HFFc6 (cell line): ENCODE results near the gene MAGEA8. TPM values are rescaled to one million over a fixed set of nuclear protein-coding genes. Genes with fewer than 3 reads are reported as not detected.
"Not testable (repeated sequence)": the region's sequence is repeated elsewhere in the genome, so short reads cannot be mapped to it uniquely, and the experiment has no call there.

Experiments used
- DNase-seq: peaks from one replicate; pipeline ENCODE4 v3.0.0-alpha.2; 2018
- H3K27ac Mint-ChIP-seq: 2 replicates; pipeline ENCODE4 v1.8.0; 2020; ENCODE audit warnings: mild to moderate bottlenecking, mixed read lengths
- H3K27me3 Mint-ChIP-seq: 2 replicates; pipeline ENCODE4 v1.8.0; 2021; ENCODE audit warnings: mild to moderate bottlenecking, moderate library complexity, mixed read lengths; ENCODE audit not compliant: insufficient read depth
- H3K36me3 Mint-ChIP-seq: 2 replicates; pipeline ENCODE4 v1.8.0; 2021; ENCODE audit warnings: low read depth, mixed read lengths
- H3K4me1 Mint-ChIP-seq: 2 replicates; pipeline ENCODE4 v1.8.0; 2020; ENCODE audit warnings: low read depth, mixed read lengths
- H3K4me3 Mint-ChIP-seq: 2 replicates; pipeline ENCODE4 v1.8.0; 2020; ENCODE audit warnings: mild to moderate bottlenecking, moderate library complexity, mixed read lengths
- H3K9me3 Mint-ChIP-seq: 2 replicates; pipeline ENCODE4 v1.8.0; 2020; ENCODE audit warnings: mild to moderate bottlenecking, mixed read lengths
- total RNA-seq, 6 experiments: library from RNA; stranded (reverse); fragmentation: NEBNext Ultra II Directional; extraction: Animal tissue kit (Norgen Biotek cat#: 25700); gene quantifications; 2 replicates in 1 of 6; 3 replicates in 5 of 6; pipeline ENCODE4 v1.2.3, GENCODE V29; 2021
- TF ChIP-seq, protein P1 (sequence below): fragments of 200-600 bp; sonication (generic); IDR thresholded peaks from 2 replicates; pipeline ENCODE4 v1.5.0; 2021; ENCODE audit warnings: antibody characterized with exemption, mild to moderate bottlenecking

MAGEA8 gene
- total RNA-seq, 6 experiments from 2014 or later, result not detected

DNA sequence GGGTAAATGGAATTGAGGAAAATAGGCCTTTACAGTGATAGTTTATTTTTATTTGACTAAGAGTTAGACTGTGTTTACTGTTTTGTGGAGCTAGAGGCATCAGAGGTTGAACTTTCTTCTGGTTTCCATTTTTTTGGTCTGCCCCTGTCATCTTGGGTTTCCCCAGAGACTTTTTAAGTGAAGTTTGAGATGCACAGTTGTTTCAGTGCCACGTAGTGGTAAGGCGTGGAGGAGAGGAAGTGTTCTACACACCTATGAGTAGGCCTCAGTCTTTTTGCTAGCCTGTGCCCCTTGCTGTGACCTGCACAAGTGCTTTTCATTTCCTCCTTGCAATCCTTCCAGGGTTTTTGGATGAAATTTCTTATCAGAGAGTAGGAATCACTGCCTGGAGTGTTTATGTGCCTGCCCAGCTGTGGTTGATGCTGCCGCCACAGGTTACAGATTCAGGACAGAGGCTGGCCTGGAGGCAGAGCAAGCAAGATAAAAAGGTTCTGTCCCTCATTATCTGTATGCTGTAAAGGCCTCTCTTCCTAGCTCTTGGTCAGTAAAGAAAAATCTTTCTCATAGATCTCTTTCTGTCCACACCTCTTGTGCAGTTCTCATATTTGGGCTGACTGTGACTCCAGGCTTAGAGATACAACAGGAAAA, 35.9 kb downstream of the MAGEA8 start:
- no peaks in the 10 kb centered on the region for H3K36me3 Mint-ChIP-seq
- H3K4me3 Mint-ChIP-seq, result no peak overlapping the region
- no peaks in the 10 kb centered on the region for H3K27me3 Mint-ChIP-seq
- DNase-seq, result no peak
- TF ChIP-seq, protein P1, sequence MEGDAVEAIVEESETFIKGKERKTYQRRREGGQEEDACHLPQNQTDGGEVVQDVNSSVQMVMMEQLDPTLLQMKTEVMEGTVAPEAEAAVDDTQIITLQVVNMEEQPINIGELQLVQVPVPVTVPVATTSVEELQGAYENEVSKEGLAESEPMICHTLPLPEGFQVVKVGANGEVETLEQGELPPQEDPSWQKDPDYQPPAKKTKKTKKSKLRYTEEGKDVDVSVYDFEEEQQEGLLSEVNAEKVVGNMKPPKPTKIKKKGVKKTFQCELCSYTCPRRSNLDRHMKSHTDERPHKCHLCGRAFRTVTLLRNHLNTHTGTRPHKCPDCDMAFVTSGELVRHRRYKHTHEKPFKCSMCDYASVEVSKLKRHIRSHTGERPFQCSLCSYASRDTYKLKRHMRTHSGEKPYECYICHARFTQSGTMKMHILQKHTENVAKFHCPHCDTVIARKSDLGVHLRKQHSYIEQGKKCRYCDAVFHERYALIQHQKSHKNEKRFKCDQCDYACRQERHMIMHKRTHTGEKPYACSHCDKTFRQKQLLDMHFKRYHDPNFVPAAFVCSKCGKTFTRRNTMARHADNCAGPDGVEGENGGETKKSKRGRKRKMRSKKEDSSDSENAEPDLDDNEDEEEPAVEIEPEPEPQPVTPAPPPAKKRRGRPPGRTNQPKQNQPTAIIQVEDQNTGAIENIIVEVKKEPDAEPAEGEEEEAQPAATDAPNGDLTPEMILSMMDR, result no peak
- no peak overlapping the region for H3K27ac Mint-ChIP-seq
- no peaks in the 10 kb centered on the region for H3K4me1 Mint-ChIP-seq
- no peaks in the 10 kb centered on the region for H3K9me3 Mint-ChIP-seq

DNA sequence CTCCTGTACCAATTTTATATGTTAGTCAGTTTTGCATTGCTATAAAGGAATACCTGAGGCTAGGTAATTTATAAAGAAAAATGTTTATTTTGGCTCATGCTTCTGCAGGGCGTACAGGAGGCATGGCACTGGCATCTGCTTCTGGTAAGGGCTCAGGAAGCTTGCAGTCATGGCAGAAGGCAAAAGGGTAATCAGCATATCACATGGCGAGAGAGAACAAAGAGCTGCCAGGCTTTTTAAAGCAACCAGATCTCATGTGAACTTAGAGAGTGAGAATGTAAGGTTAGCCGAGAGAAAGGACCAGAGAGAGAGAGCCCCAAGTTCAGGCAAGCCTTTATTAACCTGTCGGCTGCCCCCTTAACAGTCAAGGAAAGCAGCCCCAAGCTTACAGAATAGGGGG, 42.9 kb downstream of the MAGEA8 start:
- not testable (repeated sequence) for H3K36me3 Mint-ChIP-seq, H3K9me3 Mint-ChIP-seq, H3K27me3 Mint-ChIP-seq, H3K27ac Mint-ChIP-seq, DNase-seq, H3K4me3 Mint-ChIP-seq, H3K4me1 Mint-ChIP-seq

DNA sequence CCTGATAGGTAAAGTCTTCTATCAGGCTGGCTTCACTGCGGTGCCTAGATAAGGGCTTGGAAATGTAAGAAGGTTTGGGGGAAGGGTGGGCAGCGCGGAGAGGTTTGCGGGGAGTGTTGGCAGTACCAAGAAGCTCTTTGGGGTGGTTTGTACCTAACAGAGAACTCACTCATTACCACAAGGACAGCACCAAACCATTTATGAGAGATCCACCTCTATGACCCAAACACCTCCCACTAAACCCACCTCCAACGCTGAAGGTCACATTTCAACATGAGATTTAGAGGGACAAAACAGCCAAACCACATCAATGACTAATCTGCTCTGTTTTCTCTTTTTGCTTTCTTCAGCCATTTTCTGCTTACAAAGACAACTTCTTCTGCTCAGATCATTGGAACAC, 43.5 kb downstream of the MAGEA8 start:
- not testable (repeated sequence) for H3K9me3 Mint-ChIP-seq, DNase-seq, H3K4me3 Mint-ChIP-seq, H3K27ac Mint-ChIP-seq, H3K27me3 Mint-ChIP-seq, H3K4me1 Mint-ChIP-seq, H3K36me3 Mint-ChIP-seq

DNA sequence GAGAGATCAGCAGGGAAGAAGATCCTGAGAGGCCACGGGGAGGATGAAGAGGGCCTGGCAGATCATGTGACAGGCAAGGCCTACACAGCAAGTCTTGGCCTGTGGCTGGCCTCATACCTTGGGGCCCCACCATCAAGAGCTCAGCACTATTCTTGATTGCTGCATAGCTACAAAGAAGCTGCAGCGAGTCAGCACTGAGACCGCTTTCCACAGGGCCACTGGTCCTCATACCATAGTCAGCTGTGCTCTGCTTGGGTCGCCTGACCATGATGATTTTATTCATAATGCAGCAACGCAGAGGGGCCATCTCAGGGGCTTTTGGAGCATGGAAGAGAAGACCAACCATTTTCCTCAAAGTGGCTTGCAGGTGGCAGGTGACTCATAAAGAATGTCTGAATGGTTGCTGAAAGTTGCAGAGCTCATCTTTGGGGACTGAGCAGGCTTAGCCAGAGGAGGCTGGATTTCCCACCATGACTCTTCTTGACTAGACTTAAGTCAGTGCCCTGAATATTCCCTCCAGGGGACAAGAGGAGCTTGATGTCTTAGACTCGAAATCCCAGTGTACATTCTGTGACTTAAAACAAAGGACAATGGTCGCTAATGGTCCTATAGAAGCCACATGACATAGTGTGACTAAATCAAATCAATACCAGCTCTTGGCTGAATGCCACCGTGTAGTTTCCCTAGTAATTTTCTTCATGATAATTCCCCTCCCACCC, 46.4 kb downstream of the MAGEA8 start:
- not testable (repeated sequence) for H3K9me3 Mint-ChIP-seq, H3K27ac Mint-ChIP-seq, H3K4me1 Mint-ChIP-seq, DNase-seq, H3K36me3 Mint-ChIP-seq, H3K27me3 Mint-ChIP-seq, H3K4me3 Mint-ChIP-seq

DNA sequence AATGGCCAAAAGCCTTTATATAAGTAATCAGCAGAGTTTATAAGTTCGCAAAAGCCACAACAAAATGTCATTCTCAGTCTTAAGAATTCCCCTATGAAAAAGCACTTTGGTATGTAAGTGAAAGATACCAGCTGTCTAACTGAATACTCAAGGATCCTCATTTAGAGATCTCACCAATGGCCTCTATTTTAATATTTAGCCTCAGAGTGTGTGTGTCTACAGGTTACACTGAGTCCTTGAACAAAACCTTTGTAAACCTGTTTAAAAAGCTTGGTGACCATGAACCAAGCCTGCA, 46.9 kb downstream of the MAGEA8 start:
- not testable (repeated sequence) for H3K9me3 Mint-ChIP-seq, H3K27ac Mint-ChIP-seq, H3K4me1 Mint-ChIP-seq, DNase-seq, H3K36me3 Mint-ChIP-seq, H3K27me3 Mint-ChIP-seq, H3K4me3 Mint-ChIP-seq

DNA sequence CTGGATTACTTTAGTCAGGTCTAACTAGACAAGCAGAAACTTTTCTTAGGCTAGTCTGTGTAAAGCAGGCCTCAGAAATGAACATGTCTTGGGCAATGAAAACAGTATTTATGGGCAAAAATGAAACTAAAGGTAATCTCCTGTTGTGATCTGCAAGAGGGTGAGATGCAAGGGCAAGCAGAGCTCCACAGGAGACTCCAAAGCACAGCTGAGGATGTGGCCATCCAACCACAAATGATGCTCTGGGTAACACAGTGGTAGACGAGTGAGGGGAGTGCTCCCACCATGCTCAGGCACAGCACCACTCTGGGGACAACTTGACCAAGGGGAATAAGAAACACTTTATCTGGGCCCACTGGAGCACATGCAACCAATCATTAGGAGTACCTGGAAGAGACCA, 47.7 kb downstream of the MAGEA8 start:
- not testable (repeated sequence) for H3K27me3 Mint-ChIP-seq, H3K36me3 Mint-ChIP-seq, DNase-seq, H3K27ac Mint-ChIP-seq, H3K4me1 Mint-ChIP-seq, H3K4me3 Mint-ChIP-seq, H3K9me3 Mint-ChIP-seq

DNA sequence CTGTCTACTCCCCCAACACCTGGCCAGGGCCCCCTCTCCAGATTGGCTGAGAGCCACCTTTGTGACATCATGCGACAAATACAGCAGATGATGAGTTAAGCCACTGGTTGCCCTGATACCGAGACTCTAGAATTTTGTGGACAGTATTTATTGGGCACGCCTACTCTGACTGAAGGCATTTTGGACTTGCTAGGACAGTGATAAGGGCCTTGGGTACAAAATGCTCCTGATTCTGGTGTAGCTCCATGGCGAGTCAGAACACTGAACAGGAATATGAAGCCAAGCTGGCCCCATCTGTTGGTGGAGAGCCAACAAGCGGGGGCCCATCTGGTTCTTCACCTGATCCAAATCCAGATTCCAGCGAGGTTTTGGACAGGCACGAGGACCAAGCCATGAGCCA, 48.4 kb downstream of the MAGEA8 start, which contains the start of gene HSFX4:
Gene HSFX4 (plus strand): TSS at position 174 of the 400 bp plus-strand sequence. CDS start 72 bp downstream, at position 246.
- not testable (repeated sequence) for H3K4me1 Mint-ChIP-seq, H3K27me3 Mint-ChIP-seq, H3K9me3 Mint-ChIP-seq, DNase-seq, H3K4me3 Mint-ChIP-seq, H3K27ac Mint-ChIP-seq, H3K36me3 Mint-ChIP-seq

DNA sequence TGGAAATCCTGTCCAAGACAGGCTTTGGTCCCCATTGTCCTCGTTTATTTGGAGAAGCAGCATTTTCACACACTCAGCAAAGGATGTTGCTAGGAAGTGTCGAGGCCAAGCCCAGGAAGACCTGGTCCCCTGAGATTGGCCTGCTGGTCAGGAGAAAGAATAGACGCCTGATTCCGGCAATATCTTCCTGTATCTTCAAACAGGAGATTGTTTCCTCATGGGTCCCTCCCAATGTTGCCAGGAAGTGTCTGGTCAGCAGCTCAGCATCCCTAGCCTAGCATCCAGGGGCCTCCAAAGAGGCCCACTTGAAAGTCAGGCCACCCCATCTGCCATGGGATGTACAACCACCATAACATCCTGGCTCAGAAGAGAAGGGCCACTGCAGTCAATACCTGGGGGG, 50.4 kb downstream of the MAGEA8 start:
- H3K27me3 Mint-ChIP-seq, H3K27ac Mint-ChIP-seq, H3K4me1 Mint-ChIP-seq, DNase-seq, H3K4me3 Mint-ChIP-seq, H3K36me3 Mint-ChIP-seq, H3K9me3 Mint-ChIP-seq: not testable (repeated sequence)

DNA sequence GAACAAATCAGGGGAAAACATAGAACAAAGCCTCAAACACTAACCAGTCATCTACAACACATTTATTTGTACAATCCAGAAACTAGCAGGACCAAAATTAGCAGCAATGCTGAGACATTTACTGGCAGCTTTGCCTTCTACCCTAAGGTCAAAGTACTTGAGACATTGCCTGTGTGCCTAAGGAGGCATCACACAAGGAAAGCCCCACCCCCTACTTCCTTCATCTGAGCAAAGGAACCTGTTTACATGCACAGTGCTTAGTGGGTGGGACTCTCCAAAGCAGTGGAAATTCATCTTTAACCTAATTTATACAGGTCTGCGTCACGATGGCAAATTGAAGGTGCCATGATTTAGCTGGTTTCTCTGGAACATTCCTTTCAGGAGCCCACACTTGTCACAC, 51.2 kb downstream of the MAGEA8 start:
- not testable (repeated sequence) for H3K27me3 Mint-ChIP-seq, H3K9me3 Mint-ChIP-seq

DNA sequence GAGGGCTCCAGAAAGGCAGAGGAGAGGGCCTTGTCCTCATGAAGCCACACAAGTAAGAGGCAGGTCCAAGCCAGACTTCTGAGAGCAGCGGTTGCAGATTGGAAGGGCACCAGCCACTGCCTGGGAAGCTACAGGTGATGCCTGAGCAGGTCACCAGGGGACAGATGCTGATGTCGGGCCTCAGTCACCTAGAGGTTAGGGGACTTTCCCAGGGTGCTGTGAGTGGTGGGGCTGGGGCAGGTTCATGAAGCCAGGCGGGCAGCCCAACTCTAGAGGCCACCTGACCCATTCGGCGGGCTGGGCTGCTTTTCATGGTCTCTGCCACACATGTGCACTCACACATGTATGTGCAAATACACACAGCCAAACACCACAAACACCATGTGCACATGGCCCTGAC, 52.0 kb downstream of the MAGEA8 start:
- not testable (repeated sequence) for H3K9me3 Mint-ChIP-seq, DNase-seq, H3K4me1 Mint-ChIP-seq, H3K36me3 Mint-ChIP-seq, H3K27me3 Mint-ChIP-seq, H3K4me3 Mint-ChIP-seq, H3K27ac Mint-ChIP-seq

More for the DNA sequence above, 51.2 kb downstream of the MAGEA8 start:
- H3K36me3 Mint-ChIP-seq, H3K27ac Mint-ChIP-seq, H3K4me3 Mint-ChIP-seq, H3K4me1 Mint-ChIP-seq, DNase-seq: not testable (repeated sequence)

DNA sequence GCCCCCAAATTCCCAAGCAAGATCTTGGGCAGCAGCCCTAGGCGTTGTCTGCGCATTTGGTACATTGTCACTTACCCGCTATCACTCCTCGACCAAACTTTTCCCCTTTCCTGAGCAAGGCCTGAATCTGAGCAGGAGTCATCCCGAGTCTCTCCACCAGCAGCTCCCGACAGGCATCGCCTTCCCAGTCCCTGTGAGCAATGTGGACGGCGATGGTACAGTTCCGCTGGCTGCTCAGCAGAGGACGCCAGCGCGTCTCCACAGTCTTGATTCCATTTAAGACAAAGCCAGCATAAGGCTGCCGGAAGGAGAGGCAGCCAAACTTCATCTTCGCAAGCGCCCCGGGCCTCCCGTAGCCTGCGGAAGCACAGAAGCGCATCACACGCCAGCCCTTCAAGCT, 52.6 kb downstream of the MAGEA8 start:
- not testable (repeated sequence) for H3K4me1 Mint-ChIP-seq, H3K4me3 Mint-ChIP-seq, H3K27ac Mint-ChIP-seq, DNase-seq, H3K36me3 Mint-ChIP-seq, H3K27me3 Mint-ChIP-seq, H3K9me3 Mint-ChIP-seq
